ENCODE results near the gene PITX1. TPM values are rescaled to one million over a fixed set of nuclear protein-coding genes. Genes with fewer than 3 reads are reported as not detected.

PITX1 gene
- total RNA-seq, 4 donors from 2014 or later: 0.15 to 3.9 (median 1.6) TPM

GRCh38 chr5:135050244-135050767 is 16.3 kb upstream of the PITX1 start:
- intact Hi-C loops (cut with DNase I; ENCODE audit: low total_unique reads): no loop called here
- no peak for DNase-seq (ENCODE audit: low spot score in 2 of 2)
- H3K4me3 ChIP-seq (ENCODE audit: low read depth, poor library complexity, severe bottlenecking): no peak overlapping the region
- 12 to 15% methylated on average over 30 to 44 of the region's 45 CpGs for WGBS, 2 donors
- TF ChIP-seq, protein P1, sequence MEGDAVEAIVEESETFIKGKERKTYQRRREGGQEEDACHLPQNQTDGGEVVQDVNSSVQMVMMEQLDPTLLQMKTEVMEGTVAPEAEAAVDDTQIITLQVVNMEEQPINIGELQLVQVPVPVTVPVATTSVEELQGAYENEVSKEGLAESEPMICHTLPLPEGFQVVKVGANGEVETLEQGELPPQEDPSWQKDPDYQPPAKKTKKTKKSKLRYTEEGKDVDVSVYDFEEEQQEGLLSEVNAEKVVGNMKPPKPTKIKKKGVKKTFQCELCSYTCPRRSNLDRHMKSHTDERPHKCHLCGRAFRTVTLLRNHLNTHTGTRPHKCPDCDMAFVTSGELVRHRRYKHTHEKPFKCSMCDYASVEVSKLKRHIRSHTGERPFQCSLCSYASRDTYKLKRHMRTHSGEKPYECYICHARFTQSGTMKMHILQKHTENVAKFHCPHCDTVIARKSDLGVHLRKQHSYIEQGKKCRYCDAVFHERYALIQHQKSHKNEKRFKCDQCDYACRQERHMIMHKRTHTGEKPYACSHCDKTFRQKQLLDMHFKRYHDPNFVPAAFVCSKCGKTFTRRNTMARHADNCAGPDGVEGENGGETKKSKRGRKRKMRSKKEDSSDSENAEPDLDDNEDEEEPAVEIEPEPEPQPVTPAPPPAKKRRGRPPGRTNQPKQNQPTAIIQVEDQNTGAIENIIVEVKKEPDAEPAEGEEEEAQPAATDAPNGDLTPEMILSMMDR (IDR thresholded peaks at IDR 0.05): no peak
- TF ChIP-seq POLR2A (IDR thresholded peaks at IDR 0.05): no peak

DNA sequence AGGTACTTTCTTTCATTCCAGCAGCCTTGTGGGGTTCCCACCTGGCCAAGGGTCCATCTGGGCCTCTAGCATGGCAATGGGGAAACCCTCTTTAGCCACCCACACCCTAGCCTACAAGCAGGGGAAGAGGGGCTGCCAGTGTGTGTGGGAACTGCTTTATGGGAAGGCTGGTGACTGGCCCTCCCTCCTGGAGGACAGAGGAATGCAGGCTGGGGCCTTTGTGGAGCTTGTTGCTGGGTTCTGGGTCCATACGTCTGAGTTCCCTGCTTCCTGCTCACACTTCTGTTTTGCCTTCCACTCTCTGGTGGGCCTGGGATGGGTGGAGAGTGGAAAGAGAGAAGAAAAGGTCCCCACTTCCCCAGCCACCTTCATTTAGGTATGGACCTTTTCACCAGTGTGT is 14.9 kb upstream of the PITX1 start:
- WGBS, 2 donors: 33 to 54% methylated on average over 1 of the region's 1 CpG
- TF ChIP-seq, protein P1 (IDR thresholded peaks at IDR 0.05): no peak
- TF ChIP-seq POLR2A (IDR thresholded peaks at IDR 0.05): no peak

GRCh38 chr5:135048286-135048685 is 14.3 kb upstream of the PITX1 start:
- DNase-seq (ENCODE audit: low spot score in 2 of 2): no peak
- H3K4me3 ChIP-seq (ENCODE audit: low read depth, poor library complexity, severe bottlenecking): no peak overlapping the region
- 86 to 95% methylated on average over 2 of the region's 2 CpGs for WGBS, 2 donors
- intact Hi-C loops (cut with DNase I; ENCODE audit: low total_unique reads): no loop called here
- TF ChIP-seq, protein P1 (IDR thresholded peaks at IDR 0.05): no peak
- TF ChIP-seq POLR2A (IDR thresholded peaks at IDR 0.05): no peak

More for the DNA sequence above, 14.9 kb upstream of the PITX1 start:
- DNase-seq (ENCODE audit: low spot score in 2 of 2): no peak
- no peak overlapping the region for H3K4me3 ChIP-seq (ENCODE audit: low read depth, poor library complexity, severe bottlenecking)
- intact Hi-C loops (cut with DNase I; ENCODE audit: low total_unique reads): no loop called here

DNA sequence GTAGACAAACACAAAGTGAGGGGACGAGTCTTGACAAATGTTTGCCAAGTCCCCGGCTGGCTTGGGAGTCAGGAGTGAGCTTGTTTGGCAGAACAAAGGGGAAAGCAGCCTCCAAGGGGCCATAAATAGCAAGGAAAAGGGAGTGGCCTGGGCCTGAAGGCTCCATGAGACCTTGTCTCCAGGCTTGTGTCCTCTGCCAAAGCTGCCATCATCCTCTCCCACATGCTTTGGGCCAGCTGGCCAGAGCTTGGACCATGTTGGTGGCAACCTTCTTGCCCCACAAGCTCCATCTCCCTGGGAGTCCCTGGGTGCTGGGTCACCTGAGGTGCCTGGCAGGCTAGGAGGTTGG is 13.3 kb upstream of the PITX1 start:
- intact Hi-C loops (cut with DNase I; ENCODE audit: low total_unique reads): no loop called here
- no peak overlapping the region for H3K4me3 ChIP-seq (ENCODE audit: low read depth, poor library complexity, severe bottlenecking)
- TF ChIP-seq, protein P1 (IDR thresholded peaks at IDR 0.05): no peak
- no peak for TF ChIP-seq POLR2A (IDR thresholded peaks at IDR 0.05)
- no peak for DNase-seq (ENCODE audit: low spot score in 2 of 2)
- 3 to 20% methylated on average over 2 of the region's 2 CpGs for WGBS, 2 donors

DNA sequence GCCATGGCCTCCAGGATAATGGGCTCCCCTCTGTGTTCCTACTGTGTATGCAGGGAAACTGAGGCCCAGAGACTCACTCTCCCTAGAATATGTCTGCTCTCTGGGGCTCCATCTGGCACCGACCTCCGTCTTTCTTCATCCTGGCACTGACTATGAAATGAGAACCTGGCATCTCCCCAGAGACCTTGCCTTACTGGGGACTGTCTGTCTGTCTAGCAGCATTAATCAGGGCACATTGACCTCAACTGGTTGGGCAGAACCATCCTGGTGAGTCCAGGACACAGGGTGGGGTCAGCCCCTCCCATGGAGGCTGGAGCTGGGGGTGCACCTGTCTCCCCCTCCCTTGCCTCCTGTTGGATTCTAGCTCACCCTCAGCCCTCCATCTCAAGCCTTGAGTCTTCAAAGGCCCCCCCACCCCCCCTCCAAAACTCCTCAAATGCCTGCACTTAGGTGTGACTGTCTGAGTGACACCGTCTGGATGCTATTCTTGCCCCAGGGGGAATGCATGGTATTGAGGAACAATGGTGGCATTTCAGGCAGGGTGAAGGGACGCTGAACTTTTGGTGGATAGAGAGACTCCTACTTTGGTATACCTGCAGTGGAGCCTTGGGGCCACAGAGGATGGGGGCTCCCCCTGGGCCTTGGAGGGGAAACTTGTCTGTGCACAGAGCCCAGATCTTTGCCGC is 12.8 kb upstream of the PITX1 start:
- DNase-seq (ENCODE audit: low spot score in 2 of 2): no peak
- no peak overlapping the region for H3K4me3 ChIP-seq (ENCODE audit: low read depth, poor library complexity, severe bottlenecking)
- TF ChIP-seq, protein P1 (IDR thresholded peaks at IDR 0.05): no peak
- no peak for TF ChIP-seq POLR2A (IDR thresholded peaks at IDR 0.05)
- 49% methylated on average over 5 of the region's 5 CpGs for WGBS, 2 donors
- intact Hi-C loops (cut with DNase I; ENCODE audit: low total_unique reads): no loop called here

DNA sequence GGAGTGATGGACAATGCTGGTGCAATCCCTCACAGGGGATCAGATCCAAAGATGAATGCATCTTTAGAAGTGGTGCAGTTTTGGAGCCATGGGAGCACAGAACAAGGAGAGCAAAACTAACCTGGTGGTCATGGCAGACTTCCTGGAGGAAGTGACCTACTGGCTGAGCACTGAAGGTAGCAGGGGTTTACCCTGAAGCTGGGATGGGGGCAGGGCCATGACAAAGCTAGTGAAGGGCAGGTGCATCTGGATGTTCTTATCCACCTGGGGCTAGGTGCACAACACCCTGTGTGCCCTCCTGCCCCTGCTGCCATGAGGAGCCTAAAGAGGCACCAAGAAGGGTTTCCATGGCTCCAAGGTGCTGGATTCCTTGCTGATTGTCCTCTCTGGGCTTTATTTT is 11.5 kb upstream of the PITX1 start:
- no peak overlapping the region for H3K4me3 ChIP-seq (ENCODE audit: low read depth, poor library complexity, severe bottlenecking)
- TF ChIP-seq, protein P1 (IDR thresholded peaks at IDR 0.05): no peak
- no peak for TF ChIP-seq POLR2A (IDR thresholded peaks at IDR 0.05)
- intact Hi-C loops (cut with DNase I; ENCODE audit: low total_unique reads): no loop called here
- no peak for DNase-seq (ENCODE audit: low spot score in 2 of 2)

Data from lower leg skin (tissue), 4 donors.